Measurements from ENCODE around the gene LSAMP.

The LSAMP gene

GRCh38 chr3:116429479-116430269 lies 15.6 kb downstream of the LSAMP start:
- no peak for DNase-seq (ENCODE audit: low spot score)

- DNase-seq (ENCODE audit: low spot score) = no peak
Observed at GRCh38 chr3:116426036-116426435, 19.3 kb downstream of the LSAMP start.

GRCh38 chr3:116425126-116425525 lies 20.2 kb downstream of the LSAMP start:
- no peak for DNase-seq (ENCODE audit: low spot score)

GRCh38 chr3:116423945-116424344 lies 21.3 kb downstream of the LSAMP start:
- no peak for DNase-seq (ENCODE audit: low spot score)

- DNase-seq (ENCODE audit: low spot score) = peak; percentile 52
Observed at GRCh38 chr3:116423374-116423773, 21.9 kb downstream of the LSAMP start.

- no peak for DNase-seq (ENCODE audit: low spot score)
Observed at GRCh38 chr3:116417151-116417550, 28.1 kb downstream of the LSAMP start.

GRCh38 chr3:116413319-116413718 lies 32.0 kb downstream of the LSAMP start:
- DNase-seq (ENCODE audit: low spot score) = no peak

- DNase-seq (ENCODE audit: low spot score) = no peak
Observed at GRCh38 chr3:116408473-116408872, 36.8 kb downstream of the LSAMP start.

GRCh38 chr3:116405231-116405630 lies 40.1 kb downstream of the LSAMP start:
- no peak for DNase-seq (ENCODE audit: low spot score)

GRCh38 chr3:116399701-116400226 lies 45.5 kb downstream of the LSAMP start:
- no peak for DNase-seq (ENCODE audit: low spot score)

- no peak for DNase-seq (ENCODE audit: low spot score)
Observed at GRCh38 chr3:116394365-116394764, 50.9 kb downstream of the LSAMP start.

- DNase-seq (ENCODE audit: low spot score) = no peak
Observed at GRCh38 chr3:116393199-116393598, 52.1 kb downstream of the LSAMP start.

GRCh38 chr3:116392291-116392690 lies 53.0 kb downstream of the LSAMP start:
- DNase-seq (ENCODE audit: low spot score) = no peak

- no peak for DNase-seq (ENCODE audit: low spot score)
Observed at GRCh38 chr3:116391296-116392201, 53.7 kb downstream of the LSAMP start.

- DNase-seq (ENCODE audit: low spot score) = no peak
Observed at GRCh38 chr3:116390318-116390717, 55.0 kb downstream of the LSAMP start.

- no peak for DNase-seq (ENCODE audit: low spot score)
Observed at GRCh38 chr3:116388867-116389385, 56.4 kb downstream of the LSAMP start.

- DNase-seq (ENCODE audit: low spot score) = no peak
Observed at GRCh38 chr3:116386168-116386567, 59.1 kb downstream of the LSAMP start.

- DNase-seq (ENCODE audit: low spot score) = no peak
Observed at GRCh38 chr3:116384717-116385116, 60.6 kb downstream of the LSAMP start.

GRCh38 chr3:116378077-116378476 lies 67.2 kb downstream of the LSAMP start:
- no peak for DNase-seq (ENCODE audit: low spot score)

GRCh38 chr3:116374901-116375300 lies 70.4 kb downstream of the LSAMP start:
- no peak for DNase-seq (ENCODE audit: low spot score)

GRCh38 chr3:116367761-116368395 lies 77.4 kb downstream of the LSAMP start:
- DNase-seq (ENCODE audit: low spot score) = no peak

- no peak for DNase-seq (ENCODE audit: low spot score)
Observed at GRCh38 chr3:116356056-116356455, 89.2 kb downstream of the LSAMP start.

Measured in ecto neural progenitor cell (in vitro differentiated cells).